HUDEP-2 (cell line): ENCODE data around the gene TRPM2.

Experiments
- DNase-seq, 76 experiments: peaks; one replicate each; lab custom pipeline; 2025; ENCODE audit not compliant: unreplicated experiment in 76 of 76; lab: John Stamatoyannopoulos, UW

The TRPM2 gene

DNA sequence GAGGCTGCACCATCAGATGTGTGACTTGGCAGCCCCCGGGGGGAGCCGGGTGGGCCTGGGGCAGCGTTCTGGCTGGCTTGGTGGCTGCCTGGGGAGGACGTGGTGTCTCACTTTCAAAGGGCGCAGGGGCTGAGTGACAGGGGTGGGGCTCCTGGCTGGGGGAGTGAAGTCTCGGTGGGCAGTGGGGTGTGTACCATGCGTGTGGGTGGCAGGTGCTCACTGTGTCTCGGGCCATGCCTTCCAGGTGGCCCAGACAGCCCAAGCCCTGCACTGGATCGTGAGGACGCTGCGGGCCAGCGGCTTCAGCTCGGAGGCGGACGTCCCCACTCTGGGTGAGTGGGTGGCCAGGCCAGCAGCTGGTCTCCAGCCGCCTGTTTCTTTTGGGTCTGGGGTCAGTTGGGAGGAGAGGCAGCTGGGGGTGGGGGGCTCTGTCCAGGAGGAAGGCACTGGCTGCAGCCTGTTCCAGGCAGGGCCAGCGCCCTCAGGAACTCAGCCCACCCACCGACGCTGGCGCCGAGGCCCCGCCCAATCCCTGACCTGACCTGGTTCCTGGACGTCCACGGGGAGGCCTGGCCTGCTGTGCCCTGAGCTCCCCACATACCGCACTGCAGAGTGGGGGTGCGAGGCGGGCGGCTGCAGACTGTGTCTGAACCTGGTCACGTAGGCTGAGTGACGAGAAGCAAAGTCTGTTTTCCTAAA, 71.3 kb downstream of the TRPM2 start:
- no peak for DNase-seq

DNA sequence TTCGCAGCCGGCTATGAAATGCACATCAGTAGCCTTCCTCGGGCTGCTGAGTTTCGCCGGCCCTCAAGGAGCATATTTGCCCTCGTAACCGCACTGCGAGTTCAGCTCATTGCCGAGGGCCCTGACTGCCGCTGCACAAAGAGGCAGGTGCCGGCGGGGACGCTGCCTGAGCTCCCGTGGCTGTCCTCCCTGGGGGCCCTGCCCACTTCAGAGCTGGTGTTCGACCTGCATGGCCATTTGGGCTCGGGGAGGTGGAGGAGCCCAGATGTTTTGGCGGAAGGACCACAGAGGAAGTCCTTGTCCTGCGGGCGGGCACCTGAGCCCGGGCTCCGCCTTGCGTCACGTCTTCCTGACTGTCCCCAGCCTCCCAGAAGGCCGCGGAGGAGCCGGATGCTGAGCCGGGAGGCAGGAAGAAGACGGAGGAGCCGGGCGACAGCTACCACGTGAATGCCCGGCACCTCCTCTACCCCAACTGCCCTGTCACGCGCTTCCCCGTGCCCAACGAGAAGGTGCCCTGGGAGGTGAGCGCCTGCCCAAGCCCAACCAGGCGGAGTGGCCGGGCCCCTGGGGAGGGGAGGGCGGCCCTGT, 72.0 kb downstream of the TRPM2 start:
- no peak for DNase-seq

DNA sequence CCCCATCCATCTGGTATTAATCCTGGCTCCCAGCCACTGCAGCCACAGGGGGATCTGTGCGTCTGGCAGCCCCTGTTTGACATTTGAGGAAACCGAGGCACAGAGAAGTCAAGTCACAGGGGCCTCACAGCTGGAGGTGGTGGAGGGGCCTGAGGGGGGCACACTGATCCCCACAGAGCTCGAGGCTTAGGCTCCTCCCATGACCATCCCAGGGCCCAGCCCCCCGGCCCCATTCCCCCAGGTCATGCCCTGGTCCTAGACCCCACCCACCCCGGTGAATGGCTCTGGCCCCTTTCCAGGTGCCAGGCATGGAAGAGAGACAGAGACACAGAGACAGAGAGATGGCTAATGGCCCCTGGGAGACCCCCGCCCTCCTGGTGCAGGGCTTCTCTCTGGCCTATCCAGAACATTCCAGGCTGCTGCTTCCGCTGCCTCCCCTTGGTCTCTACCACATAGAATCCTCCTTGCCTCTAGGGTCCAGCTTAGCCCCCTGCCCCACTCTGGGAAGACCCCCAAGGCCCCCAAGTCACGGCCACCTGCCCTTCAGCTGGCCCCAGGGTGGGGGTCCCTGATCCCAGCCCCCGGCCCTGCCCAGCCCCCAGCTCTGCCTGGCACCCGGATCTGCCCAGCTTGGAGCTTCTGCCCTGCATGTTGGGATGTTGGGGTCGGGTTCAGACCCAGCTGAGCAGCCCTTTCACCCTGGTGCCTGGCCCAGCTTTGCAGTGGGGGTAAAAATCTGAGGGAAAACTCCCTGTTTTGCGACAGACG, 72.7 kb downstream of the TRPM2 start:
- DNase-seq = no peak

DNA sequence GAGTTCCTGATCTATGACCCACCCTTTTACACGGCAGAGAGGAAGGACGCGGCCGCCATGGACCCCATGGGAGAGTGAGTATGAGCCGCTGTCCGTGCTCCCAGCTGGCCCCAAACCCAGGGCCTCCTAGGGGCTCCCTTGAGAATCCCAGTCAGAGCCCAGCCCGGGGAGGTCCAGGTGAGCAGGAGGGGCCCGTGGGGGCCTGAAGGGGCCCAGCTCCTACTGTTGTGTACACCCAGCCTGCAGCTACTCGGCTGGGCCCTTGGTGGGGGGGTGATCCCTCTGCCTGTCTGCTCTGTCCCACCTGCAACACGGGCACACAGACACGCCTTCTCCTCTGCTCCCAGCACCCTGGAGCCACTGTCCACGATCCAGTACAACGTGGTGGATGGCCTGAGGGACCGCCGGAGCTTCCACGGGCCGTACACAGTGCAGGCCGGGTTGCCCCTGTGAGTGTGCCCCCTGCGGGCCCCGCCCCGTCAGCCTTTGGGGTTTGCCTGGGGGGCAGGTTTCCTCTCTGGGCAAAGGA, 73.3 kb downstream of the TRPM2 start:
- no peak for DNase-seq

DNA sequence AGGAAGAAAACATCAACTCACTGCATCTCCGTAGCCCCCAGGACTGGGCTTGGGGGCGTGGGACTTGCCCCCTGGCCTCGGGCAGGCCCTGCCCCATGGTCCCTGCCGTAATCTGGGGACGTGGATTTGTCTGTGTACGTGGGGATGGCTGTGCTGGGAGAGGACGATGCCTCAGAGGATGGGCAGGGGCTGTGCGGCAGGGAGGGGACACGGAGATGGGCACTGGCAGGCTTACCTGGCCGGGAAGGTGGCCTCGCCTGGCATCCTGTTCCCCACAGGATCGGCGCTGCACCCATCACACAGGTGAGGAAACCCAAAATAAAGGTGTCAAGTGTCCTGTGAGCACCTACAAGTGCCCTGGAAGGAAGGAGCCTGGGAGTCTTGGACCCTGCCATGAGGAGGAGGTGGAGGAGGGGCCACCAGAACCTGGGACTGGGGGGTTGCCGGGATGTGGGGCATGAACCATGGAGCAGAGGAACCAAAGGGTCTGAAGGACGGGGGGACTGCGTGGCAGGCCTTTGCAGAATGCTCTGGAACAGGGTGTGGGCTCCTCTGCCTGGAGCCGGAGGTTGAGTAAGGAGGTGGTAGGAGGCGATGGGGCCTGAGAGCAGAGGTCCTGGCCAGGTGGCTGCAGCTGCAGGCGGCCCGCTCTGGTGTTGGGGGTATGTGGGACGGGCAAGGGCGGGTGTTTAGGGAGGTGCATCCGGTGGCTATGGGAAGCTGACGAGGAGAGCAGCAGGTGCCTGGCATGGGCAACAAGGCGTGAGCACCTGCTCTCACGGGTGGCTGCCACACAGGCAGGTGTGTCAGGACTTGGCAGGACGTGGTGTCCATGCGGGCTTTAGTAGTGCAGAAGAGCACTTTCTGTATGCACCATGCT, 74.1 kb downstream of the TRPM2 start:
- no peak for DNase-seq

DNA sequence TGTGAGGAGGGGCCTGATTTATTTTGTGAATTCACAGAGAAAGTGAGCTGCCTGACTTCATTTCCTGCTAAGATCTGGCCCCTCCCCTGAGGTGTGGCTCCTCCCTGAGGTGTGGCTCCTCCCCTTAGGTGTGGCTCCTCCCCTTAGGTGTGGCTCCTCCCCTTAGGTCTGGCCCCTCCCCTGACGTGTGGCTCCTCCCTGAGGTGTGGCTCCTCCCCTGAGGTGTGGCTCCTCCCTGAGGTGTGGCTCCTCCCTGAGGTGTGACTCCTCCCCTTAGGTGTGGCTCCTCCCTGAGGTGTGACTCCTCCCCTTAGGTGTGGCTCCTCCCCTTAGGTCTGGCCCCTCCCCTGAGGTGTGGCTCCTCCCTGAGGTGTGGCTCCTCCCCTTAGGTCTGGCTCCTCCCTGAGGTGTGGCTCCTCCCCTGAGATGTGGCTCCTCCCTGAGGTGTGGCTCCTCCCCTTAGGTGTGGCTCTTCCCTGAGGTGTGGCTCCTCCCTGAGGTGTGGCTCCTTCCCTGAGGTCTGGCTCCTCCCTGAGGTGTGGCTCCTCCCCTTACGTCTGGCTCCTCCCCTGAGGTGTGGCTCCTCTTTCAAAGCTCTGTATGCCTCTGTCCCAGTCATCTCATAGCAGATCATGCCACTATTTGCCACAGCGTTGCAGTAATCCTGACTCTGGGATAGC, 75.0 kb downstream of the TRPM2 start:
- DNase-seq = peak in 48 of 76 experiments; percentile 9 to 80 (median 45)

DNA sequence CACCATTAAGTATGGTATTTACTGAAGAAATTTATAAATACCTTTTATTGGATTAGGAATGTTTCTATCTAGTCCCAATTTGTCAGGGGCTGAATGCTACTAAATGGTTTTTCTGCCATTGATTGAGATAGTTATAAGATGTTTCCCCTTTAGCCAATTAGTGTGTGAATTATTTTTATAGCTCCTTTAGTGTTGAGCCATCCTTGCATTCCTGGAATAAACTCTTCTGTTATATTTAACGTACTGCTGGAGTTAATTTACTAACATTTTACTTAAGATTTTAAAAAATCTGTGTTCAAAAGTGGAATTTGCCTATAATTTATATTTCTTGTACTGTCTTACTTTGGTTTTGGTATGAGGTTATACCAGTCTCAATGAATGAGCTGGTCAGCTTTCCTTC, 76.5 kb downstream of the TRPM2 start:
- DNase-seq = no peak

DNA sequence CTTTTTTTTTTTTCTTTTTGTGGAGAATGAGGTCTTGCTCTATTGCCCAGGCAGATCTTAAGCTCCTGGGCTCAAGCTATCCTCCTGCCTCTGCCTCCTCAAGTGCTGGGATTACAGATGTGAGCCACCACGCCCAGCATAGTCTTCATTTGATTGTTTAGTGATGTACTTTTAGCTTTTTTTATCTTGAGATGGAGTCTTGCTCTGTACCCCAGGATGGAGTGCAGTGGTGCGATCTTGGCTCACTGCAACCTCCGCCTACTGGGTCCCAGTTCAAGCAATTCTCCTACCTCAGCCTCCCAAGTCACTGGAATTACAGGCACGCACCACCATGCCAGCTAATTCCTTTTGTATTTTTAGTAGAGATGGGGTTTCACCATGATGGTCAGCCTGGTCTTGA, 77.9 kb downstream of the TRPM2 start:
- no peak for DNase-seq

DNA sequence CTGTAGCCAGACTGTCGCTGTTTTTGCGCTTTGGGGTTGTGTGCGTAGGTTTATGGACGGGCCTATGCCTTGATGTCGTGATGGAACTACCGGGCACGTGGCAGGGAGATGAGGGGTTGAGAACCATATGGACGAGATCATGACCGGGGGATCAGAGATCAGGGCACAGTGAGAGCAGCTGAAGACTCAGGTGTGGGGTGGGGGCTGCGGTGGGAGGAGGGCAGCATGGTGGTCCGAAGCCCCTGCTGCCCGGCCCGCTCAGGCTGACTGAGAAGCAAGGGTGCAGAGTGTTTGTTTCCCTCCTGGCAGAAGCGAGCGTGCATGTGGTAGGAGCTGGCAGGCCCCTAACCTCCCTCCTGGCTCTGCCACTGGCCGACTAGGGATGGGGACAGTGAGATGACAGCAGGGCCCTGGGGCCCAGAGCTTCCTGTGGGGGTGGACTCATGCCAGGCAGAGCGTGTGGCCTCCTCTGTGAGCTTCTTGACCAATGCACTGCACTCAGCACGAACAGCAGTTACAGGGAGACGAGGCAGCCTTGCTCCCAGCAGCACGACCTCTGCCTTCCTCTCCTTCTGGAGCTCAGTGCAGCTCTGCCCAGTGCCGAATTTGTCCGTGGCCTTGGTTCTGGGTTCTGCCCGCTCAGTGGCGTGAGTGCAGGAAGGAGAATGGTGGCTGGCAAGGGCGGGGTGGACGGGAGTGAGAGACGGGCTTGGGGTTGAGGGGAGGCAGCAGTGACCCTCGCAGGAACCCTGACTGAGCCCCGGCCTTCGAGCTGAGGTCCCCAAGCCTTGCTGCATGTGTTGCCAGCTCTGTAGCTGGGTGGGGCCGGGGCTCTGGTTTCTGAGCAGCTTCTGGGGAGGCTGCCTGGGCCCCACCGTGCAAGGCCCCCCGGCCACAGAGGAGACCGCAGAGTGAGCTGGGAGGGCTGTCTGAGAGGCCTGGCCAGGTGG, 79.7 kb downstream of the TRPM2 start:
- DNase-seq = no peak

DNA sequence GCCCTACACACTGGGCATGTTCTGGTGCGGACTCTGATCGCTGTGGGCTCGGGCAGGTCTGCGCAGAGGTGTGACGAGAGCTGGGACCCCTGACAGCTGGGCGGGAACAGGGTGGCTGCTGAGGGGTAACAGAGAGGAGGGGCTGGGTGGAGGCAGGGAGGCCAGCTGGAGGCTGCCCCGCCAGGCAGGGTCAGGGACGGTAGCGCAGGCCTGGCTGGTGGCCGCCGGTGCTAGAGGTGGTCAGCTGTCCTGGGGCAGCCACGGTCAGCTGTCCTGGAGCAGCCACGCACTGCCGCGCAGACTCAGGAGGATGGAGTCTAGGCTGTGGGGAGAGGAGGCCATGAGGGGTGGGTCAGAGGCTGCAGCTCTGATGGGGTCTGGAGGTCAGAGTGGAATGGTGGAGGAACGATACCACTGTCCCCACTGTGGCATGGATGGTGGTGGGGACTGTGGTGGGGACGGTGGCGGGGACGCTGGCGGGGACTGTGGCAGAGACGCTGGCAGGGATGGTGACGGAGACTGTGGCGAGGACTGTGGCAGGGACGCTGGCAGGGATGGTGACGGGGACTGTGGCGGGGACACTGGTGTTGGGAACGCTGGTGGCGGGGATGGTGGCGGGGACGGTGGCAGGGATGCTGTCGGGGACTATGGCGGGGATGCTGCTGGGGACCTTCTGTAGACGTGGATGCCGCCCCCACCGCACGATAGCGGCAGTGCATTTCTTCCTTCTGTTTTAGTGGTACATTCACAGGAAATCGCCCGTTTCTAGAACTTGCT, 80.6 kb downstream of the TRPM2 start:
- no peak for DNase-seq

DNA sequence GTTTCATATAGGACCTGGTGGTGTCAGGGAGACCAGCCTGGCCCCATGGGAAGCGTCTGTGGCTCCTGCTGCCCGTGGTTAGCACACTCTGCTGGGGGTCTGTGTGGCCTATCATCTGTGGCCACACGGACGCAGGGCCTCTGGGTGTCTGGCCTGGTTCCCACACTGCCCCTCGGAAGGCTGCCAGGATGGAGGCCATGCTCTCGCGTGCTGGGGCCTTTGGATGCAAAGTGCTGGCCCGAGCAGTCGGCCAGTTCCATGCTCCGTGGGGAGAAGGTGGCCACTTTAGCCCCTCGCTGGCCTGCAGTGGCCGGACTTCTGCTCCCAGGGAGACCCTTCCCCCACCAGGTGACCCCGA, 81.1 kb downstream of the TRPM2 start:
- DNase-seq = no peak

DNA sequence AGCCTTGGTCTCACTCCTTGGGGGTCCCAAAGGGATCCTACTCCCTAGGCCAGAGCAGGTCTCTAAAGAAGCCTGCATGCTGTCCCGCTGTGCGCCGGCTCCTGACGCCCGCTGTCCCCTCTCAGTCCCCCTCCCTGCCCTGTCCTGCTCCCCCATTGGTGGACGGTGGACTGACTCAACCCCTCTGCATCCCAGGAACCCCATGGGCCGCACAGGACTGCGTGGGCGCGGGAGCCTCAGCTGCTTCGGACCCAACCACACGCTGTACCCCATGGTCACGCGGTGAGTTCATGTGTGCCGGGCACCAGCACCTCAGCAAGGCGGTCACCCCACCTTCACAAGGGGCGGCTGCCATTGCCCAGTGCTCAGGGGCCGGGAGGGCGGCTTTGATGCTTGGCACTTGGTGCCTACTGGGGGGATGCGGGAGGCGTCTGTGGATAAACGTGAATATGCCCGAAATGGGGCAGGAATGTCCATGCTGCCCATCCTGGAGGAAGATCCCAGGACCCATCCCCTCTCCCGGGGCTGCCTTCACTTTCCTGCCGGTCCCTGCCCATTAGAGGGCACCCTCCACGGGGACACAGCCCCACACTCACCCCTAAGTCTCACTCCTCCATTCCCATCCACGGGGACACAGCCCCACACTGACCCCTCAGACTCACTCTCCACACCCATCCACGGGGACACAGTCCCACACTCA, 81.7 kb downstream of the TRPM2 start:
- DNase-seq = no peak

DNA sequence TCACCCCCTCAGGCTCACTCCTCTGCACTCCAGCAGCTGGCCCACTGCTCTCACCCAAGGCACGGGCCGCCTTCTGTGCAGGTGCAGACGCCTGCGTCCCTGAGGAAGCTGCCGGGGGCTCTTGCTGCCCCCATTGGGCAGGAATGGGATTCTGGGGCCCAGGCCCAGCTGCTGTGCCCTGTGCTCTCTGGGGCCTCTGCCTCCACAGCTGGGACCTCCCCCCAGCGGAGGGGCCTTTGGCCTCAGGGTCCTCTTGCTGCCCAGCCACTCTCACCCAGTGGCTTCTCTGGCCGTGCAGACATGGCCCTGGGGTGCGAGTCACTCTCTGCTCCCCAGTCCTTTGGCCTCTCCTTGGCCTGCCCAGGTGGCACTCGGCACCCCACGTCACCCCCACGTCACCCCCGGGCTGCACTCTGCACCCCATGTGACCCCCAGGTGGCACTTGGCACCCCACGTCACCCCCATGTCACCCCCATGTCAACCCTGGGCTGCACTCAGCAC, 82.7 kb downstream of the TRPM2 start:
- DNase-seq = no peak

DNA sequence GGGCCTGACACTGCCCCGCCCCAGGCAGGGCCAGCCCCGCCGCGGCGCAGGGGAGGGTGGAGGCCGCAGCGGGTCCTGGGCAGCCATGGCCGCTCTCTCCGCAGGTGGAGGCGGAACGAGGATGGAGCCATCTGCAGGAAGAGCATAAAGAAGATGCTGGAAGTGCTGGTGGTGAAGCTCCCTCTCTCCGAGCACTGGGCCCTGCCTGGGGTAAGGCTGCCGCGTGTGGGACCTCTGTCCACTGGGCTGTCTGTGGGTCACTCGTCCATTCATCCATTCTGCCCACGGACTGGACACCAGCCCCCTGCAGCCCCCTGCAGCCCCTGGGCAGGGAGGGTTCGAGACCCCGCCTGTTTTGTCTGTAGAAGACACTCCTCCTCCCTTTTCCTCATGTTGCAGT, 83.5 kb downstream of the TRPM2 start:
- no peak for DNase-seq

DNA sequence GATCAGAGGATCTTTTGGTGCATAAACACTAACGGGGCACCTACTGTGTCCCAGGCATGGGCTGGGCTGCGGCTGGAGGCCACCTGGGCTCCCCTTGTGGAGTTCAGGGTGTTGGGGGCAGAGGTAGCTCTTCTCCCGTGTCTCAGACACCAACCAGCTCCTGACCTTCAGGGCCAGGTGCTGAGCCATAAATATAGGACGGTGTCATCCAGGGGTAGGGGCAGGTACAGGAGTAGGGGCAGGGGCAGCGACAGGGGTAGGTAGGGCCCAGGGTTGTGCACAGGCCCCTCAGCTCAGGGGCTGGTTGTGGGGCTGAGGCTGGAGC, 83.9 kb downstream of the TRPM2 start:
- no peak for DNase-seq

DNA sequence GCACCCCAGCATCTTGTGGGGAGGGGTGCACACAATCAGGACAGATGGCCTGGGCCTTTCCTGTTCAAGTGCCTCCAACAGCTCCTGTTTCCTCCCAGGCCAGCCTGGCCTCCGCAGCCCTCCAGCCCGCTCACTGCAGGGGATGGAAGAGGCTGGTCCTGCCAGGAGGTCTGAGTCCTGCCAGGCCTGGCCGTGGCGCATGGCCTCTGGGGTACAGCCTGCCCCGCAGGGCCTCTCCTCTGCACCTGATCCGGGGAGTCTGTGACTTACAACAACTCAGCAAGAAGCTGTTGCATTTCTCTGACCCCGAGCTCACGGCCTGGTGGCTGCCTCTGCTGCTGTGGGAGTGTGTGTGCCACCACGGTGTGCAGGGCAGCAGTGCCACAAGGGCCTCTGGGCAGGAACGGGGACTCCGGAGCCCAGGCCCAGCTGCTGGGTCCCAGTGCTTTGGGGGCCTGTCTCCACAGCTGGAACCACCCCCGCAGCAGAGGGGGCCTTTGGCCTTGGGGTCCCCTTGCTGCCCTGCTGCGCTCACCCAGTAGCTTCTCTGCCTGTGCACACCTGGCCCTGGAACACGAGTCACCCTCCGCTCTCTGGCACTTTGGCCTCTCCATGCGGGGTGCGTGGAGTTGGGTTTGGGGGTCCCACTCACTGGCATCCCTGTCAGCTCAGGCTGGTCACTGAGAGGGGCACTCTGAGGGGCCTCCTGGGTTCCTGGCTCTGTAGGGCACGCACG, 84.4 kb downstream of the TRPM2 start:
- DNase-seq = no peak

DNA sequence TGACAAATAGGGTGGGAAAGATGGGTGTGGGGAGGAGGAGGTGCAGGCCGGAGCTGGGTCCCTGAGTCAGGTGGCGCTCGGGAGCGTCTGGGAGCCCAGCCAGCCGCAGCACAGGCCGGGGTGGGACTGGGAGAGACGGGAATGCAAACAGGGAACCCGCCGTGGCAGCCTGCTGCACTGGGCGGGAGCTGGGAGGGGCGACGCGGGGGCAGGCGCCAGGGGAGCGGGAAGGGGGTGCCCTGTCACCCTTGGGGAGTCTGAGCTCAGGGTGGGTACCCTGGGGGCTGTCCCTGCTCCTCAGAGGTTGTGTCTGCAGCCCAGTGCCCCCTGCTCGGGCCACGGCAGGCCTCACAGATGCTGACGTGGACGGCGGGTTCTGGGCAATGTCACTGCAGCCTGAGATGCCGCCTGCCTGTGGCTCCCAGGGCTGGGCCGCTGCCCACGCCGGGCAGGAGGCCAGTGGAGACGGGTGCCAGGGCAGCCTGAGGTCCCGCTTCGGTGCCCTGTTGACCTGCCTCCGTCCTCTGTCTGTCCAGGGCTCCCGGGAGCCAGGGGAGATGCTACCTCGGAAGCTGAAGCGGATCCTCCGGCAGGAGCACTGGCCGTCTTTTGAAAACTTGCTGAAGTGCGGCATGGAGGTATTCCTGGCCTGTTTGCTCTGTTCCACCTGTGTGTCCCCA, 85.2 kb downstream of the TRPM2 start:
- DNase-seq = no peak
